H9 (cell line): ENCODE measurements around the gene RTN1. TPM values are rescaled to one million over a fixed set of nuclear protein-coding genes. Genes with fewer than 3 reads are reported as not detected.

Experiments
- DNase-seq: peaks from one replicate; pipeline ENCODE4 v3.0.0-alpha.2; 2017
- H2AFZ ChIP-seq: one replicate; pipeline ENCODE4 v1.6.1; 2013; ENCODE audit warnings: mild to moderate bottlenecking, low read length, control low read depth, moderate library complexity
- H2AK5ac ChIP-seq: 2 replicates; pipeline ENCODE4 v1.6.1; 2013; ENCODE audit warnings: low read length, control low read depth, mixed read lengths; ENCODE audit not compliant: insufficient read length
- H2BK120ac ChIP-seq: one replicate; pipeline ENCODE4 v1.6.1; 2013; ENCODE audit warnings: low read depth, mild to moderate bottlenecking, low read length, control low read depth, inconsistent platforms; ENCODE audit not compliant: poor library complexity, severe bottlenecking
- H2BK12ac ChIP-seq: 2 replicates; pipeline ENCODE4 v1.6.1; 2013; ENCODE audit warnings: low read length, control low read depth, mixed read lengths, low read depth; ENCODE audit not compliant: insufficient read length
- H2BK15ac ChIP-seq: 2 replicates; pipeline ENCODE4 v1.6.1; 2013; ENCODE audit warnings: low read depth, low read length, control low read depth
- H2BK20ac ChIP-seq: one replicate; pipeline ENCODE4 v1.6.1; 2013; ENCODE audit warnings: low read depth, mild to moderate bottlenecking, low read length, control low read depth, inconsistent platforms; ENCODE audit not compliant: poor library complexity, severe bottlenecking
- H2BK5ac ChIP-seq: 2 replicates; pipeline ENCODE4 v1.6.1; 2013; ENCODE audit warnings: low read length, control low read depth, mixed read lengths; ENCODE audit not compliant: insufficient read length
- H3K14ac ChIP-seq: 2 replicates; pipeline ENCODE4 v1.6.1; 2013; ENCODE audit warnings: low read length, control low read depth; ENCODE audit not compliant: insufficient read depth
- H3K18ac ChIP-seq: 2 replicates; pipeline ENCODE4 v1.6.1; 2013; ENCODE audit warnings: low read depth, mild to moderate bottlenecking, mixed read lengths, low read length, control low read depth; ENCODE audit not compliant: insufficient read length
- H3K23ac ChIP-seq: 2 replicates; pipeline ENCODE4 v1.6.1; 2013; ENCODE audit warnings: low read length, control low read depth, mixed read lengths, low read depth; ENCODE audit not compliant: insufficient read length
- H3K23me2 ChIP-seq: 2 replicates; pipeline ENCODE4 v1.6.1; 2013; ENCODE audit warnings: low read depth, mild to moderate bottlenecking, mixed read lengths, low read length, control low read depth; ENCODE audit not compliant: insufficient read length, poor library complexity, severe bottlenecking
- H3K27ac ChIP-seq: 2 replicates; pipeline ENCODE4 v1.5.1; 2013; ENCODE audit warnings: low read length, control low read depth, mixed read lengths, low read depth; ENCODE audit not compliant: insufficient read length
- H3K27me3 ChIP-seq: 2 replicates; pipeline ENCODE4 v1.6.1; 2013; ENCODE audit warnings: low read length, control low read depth, inconsistent platforms; ENCODE audit not compliant: insufficient read depth
- H3K4ac ChIP-seq: 2 replicates; pipeline ENCODE4 v1.6.1; 2013; ENCODE audit warnings: low read depth, mild to moderate bottlenecking, control low read depth, inconsistent platforms, low read length, moderate library complexity
- H3K4me1 ChIP-seq: 2 replicates; pipeline ENCODE4 v1.6.1; 2013; ENCODE audit warnings: low read length, control low read depth, inconsistent platforms; ENCODE audit not compliant: insufficient read depth
- H3K4me2 ChIP-seq: 2 replicates; pipeline ENCODE4 v1.6.1; 2013; ENCODE audit warnings: low read length, control low read depth, mixed read lengths; ENCODE audit not compliant: insufficient read length, insufficient read depth
- H3K56ac ChIP-seq: 2 replicates; pipeline ENCODE4 v1.6.1; 2013; ENCODE audit warnings: low read depth, mild to moderate bottlenecking, mixed read lengths, low read length, control low read depth; ENCODE audit not compliant: insufficient read length
- H3K79me1 ChIP-seq: 2 replicates; pipeline ENCODE4 v1.6.1; 2013; ENCODE audit warnings: low read depth, mild to moderate bottlenecking, moderate library complexity, low read length, control low read depth, inconsistent platforms; ENCODE audit not compliant: insufficient read depth, poor library complexity, severe bottlenecking
- H3K79me2 ChIP-seq: 2 replicates; pipeline ENCODE4 v1.6.1; 2013; ENCODE audit warnings: low read length, control low read depth, inconsistent platforms; ENCODE audit not compliant: insufficient read depth
- H3K9ac ChIP-seq: 2 replicates; pipeline ENCODE4 v1.6.1; 2013; ENCODE audit warnings: low read length, control low read depth, mixed read lengths; ENCODE audit not compliant: insufficient read length; ENCODE audit errors: extremely low read depth
- H3K9me3 ChIP-seq: one replicate; pipeline ENCODE4 v1.6.1; 2013; ENCODE audit warnings: low read depth, low read length, inconsistent platforms; ENCODE audit not compliant: control insufficient read depth
- H3T11ph ChIP-seq: one replicate; pipeline ENCODE4 v1.6.1; 2013; ENCODE audit warnings: mild to moderate bottlenecking, low read length, control low read depth, inconsistent platforms
- H4K20me1 ChIP-seq: one replicate; pipeline ENCODE4 v1.6.1; 2013; ENCODE audit not compliant: control insufficient read depth, insufficient read length, insufficient read depth
- H4K5ac ChIP-seq: 2 replicates; pipeline ENCODE4 v1.6.1; 2013; ENCODE audit warnings: low read depth, mild to moderate bottlenecking, mixed read lengths, low read length, control low read depth; ENCODE audit not compliant: insufficient read length
- H4K8ac ChIP-seq: replicated peaks from 2 replicates; pipeline ENCODE4 v1.6.1; 2013; ENCODE audit warnings: low read length, control low read depth, mixed read lengths, low read depth; ENCODE audit not compliant: insufficient read length
- H4K91ac ChIP-seq: 2 replicates; pipeline ENCODE4 v1.6.1; 2013; ENCODE audit warnings: low read depth, mild to moderate bottlenecking, moderate library complexity, mixed read lengths, low read length, control low read depth; ENCODE audit not compliant: insufficient read length
- H3K27ac Mint-ChIP-seq, 3 experiments: 2 replicates in 2 of 3; 3 replicates in 1 of 3; pipeline ENCODE4 v1.8.0; 2020 to 2021; ENCODE audit warnings: mixed read lengths in 3 of 3, mild to moderate bottlenecking in 1 of 3, moderate library complexity in 1 of 3
- H3K27me3 Mint-ChIP-seq: 2 replicates; pipeline ENCODE4 v1.8.0; 2021; ENCODE audit warnings: low read depth, mild to moderate bottlenecking, moderate library complexity, mixed read lengths
- H3K36me3 Mint-ChIP-seq, 3 experiments: 2 replicates in 2 of 3; 3 replicates in 1 of 3; pipeline ENCODE4 v1.8.0; 2020 to 2021; ENCODE audit warnings: low read depth in 3 of 3, mixed read lengths in 3 of 3; ENCODE audit not compliant: insufficient read depth in 1 of 3
- H3K4me1 Mint-ChIP-seq, 2 experiments: 2 replicates each; pipeline ENCODE4 v1.8.0; 2020; ENCODE audit warnings: mixed read lengths in 2 of 2
- H3K4me3 Mint-ChIP-seq, 2 experiments: 2 replicates in 1 of 2; 3 replicates in 1 of 2; pipeline ENCODE4 v1.8.0; 2020 to 2021; ENCODE audit warnings: mild to moderate bottlenecking in 2 of 2, mixed read lengths in 2 of 2, moderate library complexity in 1 of 2
- H3K9me3 Mint-ChIP-seq, 2 experiments: 2 replicates in 1 of 2; 3 replicates in 1 of 2; pipeline ENCODE4 v1.8.0; 2020; ENCODE audit warnings: mild to moderate bottlenecking in 2 of 2, mixed read lengths in 2 of 2, moderate library complexity in 1 of 2
- CTCF ChIP-seq: fragments of 200-600 bp; sonication (generic); conservative IDR thresholded peaks from 3 replicates; pipeline ENCODE4 v1.8.0; 2021; ENCODE audit warnings: antibody characterized with exemption, mild to moderate bottlenecking
- WGBS: extraction: QIAGEN DNeasy Blood & Tissue Kit; methylation state at CpG from one replicate; pipeline ENCODE4 v1.1.7; 2013; ENCODE audit warnings: missing lambda C conversion rate, low lambda C conversion rate, mixed read lengths; ENCODE audit not compliant: insufficient read length; ENCODE audit errors: extremely low coverage; 5-methylcytosine and 5-hydroxymethylcytosine counted together
- total RNA-seq: library from RNA; stranded (reverse); gene quantifications from 2 replicates; pipeline ENCODE4 v1.2.1, GENCODE V29; 2021

Gene RTN1
- total RNA-seq, 1 experiment from 2014 or later, result 1.8 TPM

DNA sequence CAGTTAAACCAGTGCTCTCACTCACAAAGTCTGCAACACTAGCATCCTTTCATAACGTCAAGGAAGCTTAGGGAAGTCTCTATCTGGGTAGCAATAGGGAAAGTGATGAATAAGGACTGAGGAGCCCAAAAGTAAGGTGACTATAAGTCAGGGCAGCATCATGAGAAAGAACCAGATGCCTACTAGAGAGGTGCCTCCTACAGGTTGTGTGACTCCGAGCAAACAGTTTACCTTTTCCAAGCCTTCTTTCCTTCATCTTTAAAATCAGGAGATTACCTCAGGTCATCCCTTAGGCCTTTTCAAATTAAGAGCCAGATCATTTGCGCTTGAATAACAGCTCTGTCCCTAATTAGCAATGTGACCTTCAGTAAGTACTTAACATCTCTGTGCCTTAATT lies 40.2 kb downstream of the RTN1 start:
- H4K20me1 ChIP-seq, result no peaks in the 10 kb centered on the region
- H2AK5ac ChIP-seq, result no peak overlapping the region
- H2BK120ac ChIP-seq, result no peak overlapping the region
- no peak overlapping the region for H3K4me2 ChIP-seq
- no peak overlapping the region for H3K18ac ChIP-seq
- no peaks in the 10 kb centered on the region for H3K79me2 ChIP-seq
- no peak overlapping the region for H2BK15ac ChIP-seq
- H3K23ac ChIP-seq, result no peak overlapping the region
- no peak for DNase-seq
- Mint-ChIP-seq H3K27ac (no peak overlapping the region; a peak in 1 of 7 replicates), H3K27me3 (no peaks in the 10 kb centered on the region; the same call in 1 of the 2 replicates), H3K4me1 (peaks cover 18 to 21% of the 10 kb centered on the region in 2 experiments), H3K36me3 (no peaks in the 10 kb centered on the region; a peak in 1 of 7 replicates), H3K9me3 (no peaks in the 10 kb centered on the region), H3K4me3 (no peak overlapping the region)
- no peaks in the 10 kb centered on the region for H3K9me3 ChIP-seq
- no peak overlapping the region for H2BK20ac ChIP-seq
- H2BK5ac ChIP-seq, result no peak overlapping the region
- H4K91ac ChIP-seq, result no peak overlapping the region
- H3K56ac ChIP-seq, result no peak overlapping the region
- no peak overlapping the region for H2BK12ac ChIP-seq
- no peaks in the 10 kb centered on the region for H3K23me2 ChIP-seq
- H3K4me1 ChIP-seq, result no peaks in the 10 kb centered on the region
- no peak overlapping the region for H3K27ac ChIP-seq
- H3K27me3 ChIP-seq, result no peaks in the 10 kb centered on the region
- no peak overlapping the region for H2AFZ ChIP-seq
- no CpG with 5 or more reads among the region's 3 CpGs for WGBS
- no peaks in the 10 kb centered on the region for H3K79me1 ChIP-seq
- no peak overlapping the region for H3T11ph ChIP-seq
- no peak overlapping the region for H3K9ac ChIP-seq
- no peak overlapping the region for H3K14ac ChIP-seq
- H4K8ac ChIP-seq, result no peak overlapping the region
- no peak overlapping the region for H4K5ac ChIP-seq
- no peak overlapping the region for H3K4ac ChIP-seq
- TF ChIP-seq CTCF, result no peak; the same call in 2 of the 3 replicates
